Measurements from ENCODE around the gene SMPD3. TPM values are rescaled to one million over a fixed set of nuclear protein-coding genes. Genes with fewer than 3 reads are reported as not detected.
"Not testable (repeated sequence)": the region's sequence is repeated elsewhere in the genome, so short reads cannot be mapped to it uniquely, and the experiment has no call there.

SMPD3 gene
- 1 to 10 TPM in 6 of 7 donors, under 1 TPM in 1; 0.66 to 6.5 (median 2.9) TPM for total RNA-seq
- polyA plus RNA-seq = 1 to 10 TPM in 2 of 3 donors, under 1 TPM in 1; 0.86 to 1.4 (median 1.3) TPM
- long read RNA-seq, donor 1 = 0 reads
- long read RNA-seq, donor 2, full-length matches to known transcripts = 1 of 1 reads
- long read RNA-seq, donor 2, partial matches to known transcripts = 0 of 1 reads
- long read RNA-seq, donor 2, other reads (novel, unspliced or antisense) = 0 of 1 reads

DNA sequence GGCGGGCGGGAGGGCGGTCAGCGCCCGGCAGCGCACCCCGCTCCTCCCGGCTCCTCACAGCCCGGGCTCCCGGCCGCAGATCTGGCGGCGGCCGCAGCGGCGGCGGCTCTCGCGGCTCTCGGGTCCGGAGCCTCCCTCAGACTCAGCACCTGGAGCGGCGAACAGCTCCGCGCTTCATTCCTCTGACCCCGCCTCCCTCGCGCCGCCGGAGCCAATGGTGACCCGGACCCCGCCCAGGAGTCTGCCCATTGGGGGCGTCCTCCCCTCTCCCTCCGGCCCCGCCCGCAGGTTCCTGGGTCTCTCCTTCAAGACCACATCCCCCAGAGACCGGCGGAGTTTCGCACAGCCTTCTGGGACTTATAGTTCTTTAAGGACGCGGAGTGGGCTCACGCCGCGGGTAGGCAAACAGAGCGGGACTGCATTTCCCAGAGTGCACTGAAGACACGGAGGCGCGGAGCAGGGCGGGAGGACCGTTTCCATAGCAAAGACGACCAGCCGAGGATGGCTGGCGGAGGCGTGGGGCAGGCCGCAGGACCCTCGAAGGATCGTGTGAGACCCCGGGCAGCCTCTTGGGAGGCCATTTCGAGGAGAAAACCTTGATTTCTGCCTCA, at the start of gene SMPD3:
Gene SMPD3 (minus strand): TSS at position 149 of the 611 bp plus-strand sequence. CDS start 76,327 bp downstream, outside the sequence.
- peaks cover 0 to 53% (median 23%) of the 10 kb centered on the region in 7 donors for H3K27me3 ChIP-seq (replicated peaks in 1 of 7)
- intact Hi-C loops (cut with DNase I; ENCODE audit: low total_unique reads) = no loop called here
- no peak within 1 kb of the TSS for H3K27ac ChIP-seq
- TF ChIP-seq POLR2A (IDR thresholded peaks at IDR 0.05) (no peak), POLR2AphosphoS5 (IDR thresholded peaks at IDR 0.05) (peak; percentile 24 to 73 (median 71))
- TF ChIP-seq, protein P1, sequence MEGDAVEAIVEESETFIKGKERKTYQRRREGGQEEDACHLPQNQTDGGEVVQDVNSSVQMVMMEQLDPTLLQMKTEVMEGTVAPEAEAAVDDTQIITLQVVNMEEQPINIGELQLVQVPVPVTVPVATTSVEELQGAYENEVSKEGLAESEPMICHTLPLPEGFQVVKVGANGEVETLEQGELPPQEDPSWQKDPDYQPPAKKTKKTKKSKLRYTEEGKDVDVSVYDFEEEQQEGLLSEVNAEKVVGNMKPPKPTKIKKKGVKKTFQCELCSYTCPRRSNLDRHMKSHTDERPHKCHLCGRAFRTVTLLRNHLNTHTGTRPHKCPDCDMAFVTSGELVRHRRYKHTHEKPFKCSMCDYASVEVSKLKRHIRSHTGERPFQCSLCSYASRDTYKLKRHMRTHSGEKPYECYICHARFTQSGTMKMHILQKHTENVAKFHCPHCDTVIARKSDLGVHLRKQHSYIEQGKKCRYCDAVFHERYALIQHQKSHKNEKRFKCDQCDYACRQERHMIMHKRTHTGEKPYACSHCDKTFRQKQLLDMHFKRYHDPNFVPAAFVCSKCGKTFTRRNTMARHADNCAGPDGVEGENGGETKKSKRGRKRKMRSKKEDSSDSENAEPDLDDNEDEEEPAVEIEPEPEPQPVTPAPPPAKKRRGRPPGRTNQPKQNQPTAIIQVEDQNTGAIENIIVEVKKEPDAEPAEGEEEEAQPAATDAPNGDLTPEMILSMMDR (IDR thresholded peaks at IDR 0.05 in 8 of 11, conservative IDR thresholded peaks at IDR 0.05 in 3 of 11) = peak in 7 of 11 experiments; percentile 9 to 35 (median 20)
- H3K4me3 ChIP-seq = peak within 1 kb of the TSS; percentile 23 to 79 (median 56)
- H3K4me1 ChIP-seq = peaks cover 6 to 29% (median 22%) of the 10 kb centered on the region in 6 donors
- no peaks in the 10 kb centered on the region for H3K36me3 ChIP-seq
- no peaks in the 10 kb centered on the region for H3K9me3 ChIP-seq
- peak; percentile 98 for DNase-seq
- WGBS, 5 donors = 0 to 5% (median 2%) methylated on average over 20 to 59 of the region's 59 CpGs

DNA sequence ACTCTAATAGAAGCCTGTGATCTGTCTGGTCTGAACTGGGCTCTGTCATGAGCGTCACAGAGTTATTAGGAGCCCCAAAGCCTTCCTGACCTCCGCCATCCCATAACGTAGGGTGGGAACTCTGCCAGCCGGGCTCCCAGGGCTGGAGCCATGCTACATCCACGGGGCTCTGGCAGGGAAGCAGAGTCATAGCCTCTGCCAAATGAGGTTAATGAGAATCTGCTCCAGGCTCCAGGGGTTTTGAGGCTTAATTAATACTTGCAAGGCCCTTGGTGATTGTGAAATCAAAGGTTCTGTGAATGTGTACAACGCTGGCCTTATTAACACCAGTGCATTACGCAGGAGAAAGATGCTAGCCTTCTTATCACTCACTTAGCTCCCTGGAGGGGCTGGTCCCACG, 48.4 kb upstream of the SMPD3 start:
- 67 to 87% (median 75%) methylated on average over 8 of the region's 8 CpGs for WGBS, 5 donors
- no peaks in the 10 kb centered on the region for H3K36me3 ChIP-seq

DNA sequence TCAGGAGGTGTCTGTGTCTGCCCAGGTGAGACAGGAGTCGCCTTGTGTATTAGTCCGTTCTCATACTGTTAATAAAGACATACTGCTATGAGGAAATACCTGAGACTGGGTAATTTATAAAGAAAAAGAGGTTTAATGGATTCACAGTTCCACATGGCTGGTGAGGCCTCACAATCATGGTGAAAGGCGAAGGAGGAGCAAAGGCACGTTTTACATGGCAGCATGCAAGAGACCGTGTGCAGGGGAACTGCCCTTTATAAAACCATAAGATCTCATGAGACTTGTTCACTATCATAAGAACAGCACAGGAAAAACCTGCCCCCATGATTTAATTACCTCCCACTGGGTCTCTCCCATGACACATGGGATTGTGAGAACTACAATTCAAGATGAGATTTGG, 46.0 kb upstream of the SMPD3 start:
- H3K27me3 ChIP-seq (replicated peaks in 1 of 7); H3K9me3 ChIP-seq; H3K27ac ChIP-seq; H3K4me1 ChIP-seq; H3K36me3 ChIP-seq; DNase-seq; intact Hi-C loops (cut with DNase I; ENCODE audit: low total_unique reads); H3K4me3 ChIP-seq: not testable (repeated sequence)
- WGBS, 5 donors = 91 to 96% (median 94%) methylated on average over 5 of the region's 5 CpGs

More for the DNA sequence above, 48.4 kb upstream of the SMPD3 start:
- DNase-seq = no peak
- H3K4me3 ChIP-seq = no peak overlapping the region
- H3K27ac ChIP-seq = no peak overlapping the region
- intact Hi-C loops (cut with DNase I; ENCODE audit: low total_unique reads) = no loop called here
- H3K27me3 ChIP-seq (replicated peaks in 1 of 7) = no peaks in the 10 kb centered on the region
- TF ChIP-seq POLR2A (IDR thresholded peaks at IDR 0.05) = no peak
- no peak for TF ChIP-seq POLR2AphosphoS5 (IDR thresholded peaks at IDR 0.05)
- TF ChIP-seq, protein P1 (IDR thresholded peaks at IDR 0.05 in 8 of 11, conservative IDR thresholded peaks at IDR 0.05 in 3 of 11) = no peak
- no peaks in the 10 kb centered on the region for H3K4me1 ChIP-seq
- no peaks in the 10 kb centered on the region for H3K9me3 ChIP-seq

DNA sequence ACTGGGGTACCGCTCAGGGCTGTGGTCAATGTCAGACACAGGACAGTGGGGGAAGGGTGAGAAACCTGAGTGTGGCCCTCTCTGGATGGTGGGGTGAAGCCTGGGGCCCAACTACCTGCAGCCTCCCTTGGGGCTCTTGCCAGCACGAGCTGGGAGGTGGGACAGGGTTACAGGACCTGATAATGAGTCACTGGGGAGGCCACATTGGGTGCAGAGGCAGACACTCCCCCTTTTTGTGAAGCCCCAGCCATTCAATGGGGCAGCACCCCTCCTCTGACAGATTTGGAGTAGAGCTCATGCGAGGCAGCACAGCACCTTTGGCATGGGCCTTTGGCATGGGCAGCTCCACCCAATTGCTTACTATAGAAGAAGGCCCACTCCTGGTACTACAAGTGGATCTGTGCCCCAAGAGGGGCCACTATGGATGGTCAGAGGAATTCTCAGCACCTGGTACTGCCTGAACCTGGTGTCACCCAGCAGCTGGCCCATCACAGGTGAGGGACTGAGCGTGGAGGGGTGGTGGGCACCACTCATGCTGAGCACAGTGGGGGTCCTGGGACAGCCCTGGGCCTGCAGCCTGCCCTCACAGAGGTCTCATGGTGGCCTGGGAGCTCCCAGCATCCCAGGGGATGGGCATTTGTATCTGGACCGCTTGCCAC, 45.2 kb upstream of the SMPD3 start:
- 70 to 95% (median 87%) methylated on average over 3 to 5 of the region's 5 CpGs for WGBS, 5 donors
- H3K36me3 ChIP-seq = no peaks in the 10 kb centered on the region
- no peaks in the 10 kb centered on the region for H3K4me1 ChIP-seq
- no peaks in the 10 kb centered on the region for H3K27me3 ChIP-seq (replicated peaks in 1 of 7)
- no peak overlapping the region for H3K27ac ChIP-seq
- TF ChIP-seq POLR2AphosphoS5 (IDR thresholded peaks at IDR 0.05) = no peak
- TF ChIP-seq POLR2A (IDR thresholded peaks at IDR 0.05) = no peak
- TF ChIP-seq, protein P1 (IDR thresholded peaks at IDR 0.05 in 8 of 11, conservative IDR thresholded peaks at IDR 0.05 in 3 of 11) = no peak
- H3K9me3 ChIP-seq = no peaks in the 10 kb centered on the region
- peak; percentile 47 for DNase-seq
- no peak overlapping the region for H3K4me3 ChIP-seq
- intact Hi-C loops (cut with DNase I; ENCODE audit: low total_unique reads) = no loop called here

Measured in spleen (tissue), 13 donors.